Breast epithelium (tissue), 4 donors: ENCODE measurements around the gene C16orf54. TPM values are rescaled to one million over a fixed set of nuclear protein-coding genes. Genes with fewer than 3 reads are reported as not detected.
"Not testable (repeated sequence)": the region's sequence is repeated elsewhere in the genome, so short reads cannot be mapped to it uniquely, and the experiment has no call there.

Experiments used
- DNase-seq, 2 donors: peaks; one replicate each; pipeline ENCODE4 v3.0.0-alpha.2; 2019; ENCODE audit warnings: low spot score in 2 of 2
- H3K27ac ChIP-seq, 2 donors: fragments of 200-600 bp; sonication (generic) in 1 of 2; one replicate each; pipeline ENCODE4 v1.5.1; 2016 to 2019; ENCODE audit warnings: mild to moderate bottlenecking in 1 of 2
- H3K27me3 ChIP-seq, 2 donors: fragments of 200-600 bp; sonication (generic) in 1 of 2; one replicate each; pipeline versions ENCODE4 v1.5.1 to v1.6.0; 2017 to 2019; ENCODE audit warnings: control low read depth in 1 of 2, mild to moderate bottlenecking in 1 of 2
- H3K36me3 ChIP-seq: fragments of 200-600 bp; one replicate; pipeline ENCODE4 v1.5.1; 2019
- H3K4me1 ChIP-seq, 2 donors: fragments of 200-600 bp; sonication (generic); one replicate each; pipeline ENCODE4 v1.5.1; 2016 to 2019; ENCODE audit warnings: control low read depth in 1 of 2
- H3K4me3 ChIP-seq, 3 donors: fragments of 200-600 bp; sonication (generic); 1 replicate in 2 of 3; 2 replicates in 1 of 3; pipeline ENCODE4 v1.5.1; 2016 to 2019; ENCODE audit warnings: mild to moderate bottlenecking in 3 of 3, moderate library complexity in 2 of 3
- H3K9me3 ChIP-seq, 2 donors: fragments of 200-600 bp; sonication (generic) in 1 of 2; one replicate each; pipeline ENCODE4 v1.5.1; 2016 to 2019; ENCODE audit warnings: control low read depth in 1 of 2
- CTCF ChIP-seq, 3 donors: fragments of 450-650 bp; IDR thresholded peaks; one replicate each; pipeline ENCODE4 v1.5.1; 2016 to 2017; ENCODE audit warnings: antibody characterized with exemption in 3 of 3, mild to moderate bottlenecking in 3 of 3, moderate library complexity in 3 of 3
- POLR2A ChIP-seq: fragments of 450-650 bp; IDR thresholded peaks from one replicate; pipeline ENCODE4 v1.6.1; 2016; ENCODE audit warnings: antibody characterized with exemption, mild to moderate bottlenecking, moderate library complexity
- POLR2AphosphoS5 ChIP-seq, 3 donors: sonication (generic); formaldehyde crosslinking; IDR thresholded peaks; one replicate each; pipeline ENCODE4 v1.6.1; 2017; ENCODE audit warnings: antibody characterized with exemption in 3 of 3
- intact Hi-C: fragments of 100-400 bp; cut with DNase I; formaldehyde crosslinking; loops from one replicate; pipeline ENCODE4 v1.15.1; 2023; ENCODE audit warnings: low total_unique reads
- total RNA-seq, 3 donors: library from RNA; depleted of rRNA; stranded (reverse); fragments of >200 nt; gene quantifications; one replicate each; pipeline ENCODE4 v1.1.0, GENCODE V29; 2016

C16orf54 gene
- total RNA-seq, 3 donors from 2014 or later: 0.66 to 2.1 (median 1.8) TPM

GRCh38 chr16:29756654-29757053 lies 10.9 kb upstream of the C16orf54 start:
- Histone ChIP-seq H3K27ac (no peak overlapping the region), H3K36me3 (no peaks in the 10 kb centered on the region), H3K9me3 (no peaks in the 10 kb centered on the region), H3K4me3 (no peak overlapping the region), H3K27me3 (no peaks in the 10 kb centered on the region), H3K4me1 (no peaks in the 10 kb centered on the region)
- intact Hi-C loops: no loop called here
- TF ChIP-seq CTCF (IDR thresholded peaks at IDR 0.05) (no peak), POLR2AphosphoS5 (IDR thresholded peaks at IDR 0.05) (no peak), POLR2A (no peak)
- DNase-seq: no peak

- no peaks in the 10 kb centered on the region for H3K27me3 ChIP-seq
- intact Hi-C loops: no loop called here
- H3K36me3 ChIP-seq: no peaks in the 10 kb centered on the region
- no peaks in the 10 kb centered on the region for H3K4me1 ChIP-seq
- no peak overlapping the region for H3K4me3 ChIP-seq
- DNase-seq: no peak
- H3K27ac ChIP-seq: no peak overlapping the region
- no peaks in the 10 kb centered on the region for H3K9me3 ChIP-seq
- no peak for TF ChIP-seq POLR2AphosphoS5 (IDR thresholded peaks at IDR 0.05)
- no peak for TF ChIP-seq POLR2A
- TF ChIP-seq CTCF (IDR thresholded peaks at IDR 0.05): no peak
Measured at GRCh38 chr16:29753516-29753915, 7.7 kb upstream of the C16orf54 start.

GRCh38 chr16:29748760-29749149 lies 3.0 kb upstream of the C16orf54 start:
- H3K27me3 ChIP-seq, H3K4me1 ChIP-seq, H3K4me3 ChIP-seq, DNase-seq, H3K9me3 ChIP-seq, H3K36me3 ChIP-seq, H3K27ac ChIP-seq, intact Hi-C loops: not testable (repeated sequence)

GRCh38 chr16:29747947-29748759 lies 2.4 kb upstream of the C16orf54 start:
- H3K27ac ChIP-seq: no peak overlapping the region
- H3K9me3 ChIP-seq: no peaks in the 10 kb centered on the region
- TF ChIP-seq POLR2AphosphoS5 (IDR thresholded peaks at IDR 0.05): no peak
- TF ChIP-seq POLR2A: no peak
- TF ChIP-seq CTCF (IDR thresholded peaks at IDR 0.05): no peak
- no peak for DNase-seq
- intact Hi-C loops: no loop called here
- H3K4me1 ChIP-seq: no peaks in the 10 kb centered on the region
- no peaks in the 10 kb centered on the region for H3K36me3 ChIP-seq
- no peak overlapping the region for H3K4me3 ChIP-seq
- no peaks in the 10 kb centered on the region for H3K27me3 ChIP-seq

- intact Hi-C loops, H3K9me3 ChIP-seq, H3K4me3 ChIP-seq, H3K27ac ChIP-seq, DNase-seq, H3K27me3 ChIP-seq, H3K4me1 ChIP-seq, H3K36me3 ChIP-seq: not testable (repeated sequence)
Measured at GRCh38 chr16:29746518-29746917, 728 bp upstream of the C16orf54 start.

GRCh38 chr16:29745121-29745852 lies 503 bp downstream of the C16orf54 start:
- TF ChIP-seq POLR2AphosphoS5 (IDR thresholded peaks at IDR 0.05): no peak
- TF ChIP-seq CTCF (IDR thresholded peaks at IDR 0.05): no peak
- no peak for TF ChIP-seq POLR2A
- H3K27me3 ChIP-seq: no peaks in the 10 kb centered on the region
- H3K4me1 ChIP-seq: no peaks in the 10 kb centered on the region
- intact Hi-C loops: no loop called here
- H3K36me3 ChIP-seq: no peaks in the 10 kb centered on the region
- H3K4me3 ChIP-seq: peak overlapping the region; percentile 30 to 45 (median 37)
- H3K27ac ChIP-seq: peak overlapping the region; percentile 12 to 21
- DNase-seq: no peak
- H3K9me3 ChIP-seq: no peaks in the 10 kb centered on the region
